Measurements from ENCODE around the gene ZNF557. TPM values are rescaled to one million over a fixed set of nuclear protein-coding genes. Genes with fewer than 3 reads are reported as not detected.
"Not testable (repeated sequence)": the region's sequence is repeated elsewhere in the genome, so short reads cannot be mapped to it uniquely, and the experiment has no call there.

ZNF557 gene
- total and polyA plus RNA-seq, 7 donors = 0.82 to 5.7 (median 3.2) TPM

DNA sequence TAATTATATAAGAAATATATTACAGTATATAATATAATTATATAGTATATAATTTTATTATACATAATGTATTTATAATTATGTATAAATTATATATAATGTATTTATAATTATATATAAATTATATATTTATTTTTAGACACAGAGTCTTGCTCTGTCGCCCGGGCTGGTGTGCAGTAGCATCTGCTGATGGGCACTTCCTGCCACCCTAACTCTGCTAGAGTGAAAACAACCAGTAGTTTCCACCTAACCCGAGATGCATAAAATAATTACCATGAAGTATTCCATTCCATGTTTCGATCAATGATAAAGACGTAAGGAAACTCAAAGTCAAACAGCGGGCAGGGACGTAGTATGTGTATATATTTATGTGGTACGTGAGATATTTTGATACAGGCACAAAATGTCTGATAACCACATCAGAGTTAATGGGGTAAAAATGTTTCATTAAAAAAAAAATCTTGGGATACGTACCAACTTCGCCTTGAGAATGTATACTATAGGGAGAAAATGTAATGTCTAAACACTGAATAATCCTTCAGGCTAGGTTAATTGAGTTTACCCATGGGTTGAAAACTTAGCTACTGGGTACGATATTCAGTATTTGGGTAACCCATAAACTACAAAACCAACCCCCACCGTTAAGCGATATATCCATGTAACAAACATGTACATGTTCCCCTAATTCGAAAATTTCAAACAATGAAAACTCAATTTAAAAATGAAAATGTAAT lies 14.7 kb upstream of the ZNF557 start:
- H3K4me3 ChIP-seq; H3K27me3 ChIP-seq (ENCODE audit: insufficient read depth in 3 of 3, low read length in 2 of 3); H3K4me1 ChIP-seq; H3K36me3 ChIP-seq (ENCODE audit: insufficient read depth in 1 of 2, low read depth in 1 of 2); H3K9me3 ChIP-seq; H3K27ac ChIP-seq; intact Hi-C loops (cut with DNase I); ATAC-seq; DNase-seq: not testable (repeated sequence)
- WGBS, 3 donors = 91 to 93% (median 91%) methylated on average over 8 to 12 of the region's 14 CpGs

DNA sequence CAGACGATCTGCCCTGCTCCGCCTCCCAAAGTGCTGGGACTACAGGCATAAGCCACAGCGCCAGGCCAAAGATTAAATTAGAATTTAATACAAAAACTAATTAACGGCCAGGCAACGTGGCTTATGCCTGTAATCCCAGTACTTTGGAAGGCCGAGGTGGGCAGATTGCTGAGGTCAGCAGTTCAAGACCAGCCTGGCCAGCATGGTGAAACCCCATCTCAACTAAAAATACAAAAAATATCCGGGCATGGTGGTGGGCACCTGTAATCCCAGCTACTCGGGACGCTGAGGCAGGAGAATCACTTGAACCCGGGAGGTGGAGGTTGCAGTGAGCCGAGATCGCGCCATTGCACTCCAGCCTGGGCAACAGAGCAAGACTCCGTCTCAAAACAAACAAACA lies 13.8 kb upstream of the ZNF557 start:
- DNase-seq; H3K4me3 ChIP-seq; H3K27me3 ChIP-seq (ENCODE audit: insufficient read depth in 3 of 3, low read length in 2 of 3); intact Hi-C loops (cut with DNase I); H3K27ac ChIP-seq; ATAC-seq; H3K36me3 ChIP-seq (ENCODE audit: insufficient read depth in 1 of 2, low read depth in 1 of 2); H3K4me1 ChIP-seq; H3K9me3 ChIP-seq: not testable (repeated sequence)
- 91 to 93% (median 92%) methylated on average over 12 of the region's 14 CpGs for WGBS, 3 donors

DNA sequence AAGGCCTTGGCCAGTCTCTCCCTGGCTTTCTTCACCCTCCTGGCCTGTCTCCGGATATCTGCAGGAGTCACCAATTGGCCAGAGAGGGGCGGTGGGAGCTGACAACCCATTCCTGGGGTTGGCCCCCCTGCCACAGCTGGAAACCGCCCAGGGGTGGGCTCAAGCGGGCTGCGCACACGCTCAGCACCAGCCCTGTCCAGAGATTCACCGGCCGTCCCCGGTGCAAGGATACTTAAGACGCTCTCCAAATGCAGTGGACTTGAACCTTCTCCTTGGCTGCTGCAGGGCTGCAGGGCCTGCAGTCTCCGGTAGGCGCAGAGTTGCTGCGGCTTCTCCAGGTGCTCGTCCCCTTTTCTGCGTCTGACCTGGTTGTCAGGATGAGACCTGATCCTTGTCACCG lies 13.1 kb upstream of the ZNF557 start:
- H3K36me3 ChIP-seq (ENCODE audit: insufficient read depth in 1 of 2, low read depth in 1 of 2); H3K9me3 ChIP-seq; intact Hi-C loops (cut with DNase I); ATAC-seq; H3K4me1 ChIP-seq; H3K27ac ChIP-seq; H3K27me3 ChIP-seq (ENCODE audit: insufficient read depth in 3 of 3, low read length in 2 of 3); DNase-seq; H3K4me3 ChIP-seq: not testable (repeated sequence)
- 66 to 81% (median 80%) methylated on average over 7 to 8 of the region's 16 CpGs for WGBS, 3 donors

DNA sequence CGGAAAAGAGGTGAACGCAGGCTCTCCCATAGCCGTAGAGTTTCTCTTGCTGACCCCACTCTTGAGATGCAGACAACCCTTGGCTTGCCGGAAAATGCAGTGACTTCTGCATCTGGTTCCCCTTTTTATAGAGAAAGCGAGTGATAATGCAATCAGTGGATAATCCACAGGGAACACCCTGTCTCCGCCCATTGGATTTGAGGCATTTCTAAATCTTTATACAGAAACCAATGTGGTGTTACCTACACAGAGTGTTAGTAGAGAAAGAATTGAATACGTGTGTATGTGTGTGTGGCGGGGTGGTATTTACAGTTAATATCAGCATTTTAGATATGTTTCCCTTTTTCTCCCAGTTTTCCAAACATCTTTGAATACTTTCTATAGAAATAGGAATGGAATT lies 10.9 kb upstream of the ZNF557 start, which contains the start of gene MBD3L3:
Gene MBD3L3 (minus strand): TSS at position 101 of the 400 bp plus-strand sequence. CDS start 71 bp downstream, at position 30.
- H3K27ac ChIP-seq; ATAC-seq; H3K36me3 ChIP-seq (ENCODE audit: insufficient read depth in 1 of 2, low read depth in 1 of 2); H3K4me1 ChIP-seq; H3K9me3 ChIP-seq; H3K4me3 ChIP-seq; DNase-seq; H3K27me3 ChIP-seq (ENCODE audit: insufficient read depth in 3 of 3, low read length in 2 of 3); intact Hi-C loops (cut with DNase I): not testable (repeated sequence)
- no CpG with 5 or more reads among the region's 8 CpGs for WGBS, 3 donors

DNA sequence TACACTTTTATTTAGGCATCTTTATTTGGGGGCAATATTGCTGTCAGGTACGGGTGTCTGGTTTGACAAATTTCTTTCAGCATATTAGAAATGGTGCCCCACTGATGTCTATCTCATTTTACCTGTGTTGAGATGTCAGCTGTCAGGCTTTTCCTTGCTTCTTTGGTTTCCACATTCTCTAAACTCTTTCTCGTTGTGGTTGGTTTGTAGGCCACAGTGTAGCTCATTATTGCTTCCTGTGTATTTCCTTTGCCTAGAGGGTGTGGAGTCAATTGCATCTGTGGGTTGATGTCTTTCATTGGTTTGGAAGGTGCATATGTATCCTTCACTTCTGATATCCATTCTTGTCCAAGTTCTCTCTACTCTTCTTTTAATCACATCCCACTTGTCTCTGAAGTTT lies 9.5 kb upstream of the ZNF557 start:
- H3K36me3 ChIP-seq (ENCODE audit: insufficient read depth in 1 of 2, low read depth in 1 of 2); H3K27ac ChIP-seq; H3K4me3 ChIP-seq; H3K27me3 ChIP-seq (ENCODE audit: insufficient read depth in 3 of 3, low read length in 2 of 3); H3K4me1 ChIP-seq; ATAC-seq; H3K9me3 ChIP-seq; DNase-seq: not testable (repeated sequence)
- 53 to 60% (median 54%) methylated on average over 1 of the region's 2 CpGs for WGBS, 3 donors
- intact Hi-C loops (cut with DNase I) = loop anchor here in 1 of 2 donors (10.0 kb wide), 1 partner anchor 1775 kb away; the partner anchor contains the start of genes MBD3L1 and ZNF558

DNA sequence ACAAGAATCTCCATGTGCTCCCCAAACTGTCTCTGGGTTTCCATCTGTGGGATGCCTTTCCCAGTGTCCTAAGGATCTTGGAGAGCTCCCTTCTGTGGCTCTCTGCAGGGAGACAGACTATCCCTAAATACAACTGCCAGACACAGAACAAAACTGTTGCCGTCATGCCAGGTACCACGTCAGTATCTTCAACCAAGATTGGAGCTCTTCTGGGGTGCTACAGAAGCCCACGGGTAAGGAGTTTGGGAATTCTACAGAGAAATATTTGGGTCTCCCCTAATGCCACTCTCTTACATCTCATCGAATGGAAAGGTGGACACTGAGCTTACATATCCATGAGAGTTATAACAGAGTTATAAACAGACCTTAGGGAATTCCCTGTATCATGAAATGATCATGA lies 6.2 kb upstream of the ZNF557 start:
- no peak for ATAC-seq
- Histone ChIP-seq H3K36me3 (ENCODE audit: insufficient read depth in 1 of 2, low read depth in 1 of 2) (no peaks in the 10 kb centered on the region), H3K9me3 (no peaks in the 10 kb centered on the region), H3K4me3 (no peak overlapping the region), H3K27ac (no peak overlapping the region), H3K27me3 (ENCODE audit: insufficient read depth in 3 of 3, low read length in 2 of 3) (peaks cover 0 to 1% (median 0%) of the 10 kb centered on the region in 3 donors), H3K4me1 (no peaks in the 10 kb centered on the region)
- no peak for DNase-seq
- 64 to 72% (median 67%) methylated on average over 4 of the region's 4 CpGs for WGBS, 3 donors
- intact Hi-C loops (cut with DNase I) = loop anchor here in 1 of 2 donors (10.0 kb wide), 1 partner anchor 1771 kb away; the partner anchor contains the start of genes MBD3L1 and ZNF558
- TF ChIP-seq, protein P1, sequence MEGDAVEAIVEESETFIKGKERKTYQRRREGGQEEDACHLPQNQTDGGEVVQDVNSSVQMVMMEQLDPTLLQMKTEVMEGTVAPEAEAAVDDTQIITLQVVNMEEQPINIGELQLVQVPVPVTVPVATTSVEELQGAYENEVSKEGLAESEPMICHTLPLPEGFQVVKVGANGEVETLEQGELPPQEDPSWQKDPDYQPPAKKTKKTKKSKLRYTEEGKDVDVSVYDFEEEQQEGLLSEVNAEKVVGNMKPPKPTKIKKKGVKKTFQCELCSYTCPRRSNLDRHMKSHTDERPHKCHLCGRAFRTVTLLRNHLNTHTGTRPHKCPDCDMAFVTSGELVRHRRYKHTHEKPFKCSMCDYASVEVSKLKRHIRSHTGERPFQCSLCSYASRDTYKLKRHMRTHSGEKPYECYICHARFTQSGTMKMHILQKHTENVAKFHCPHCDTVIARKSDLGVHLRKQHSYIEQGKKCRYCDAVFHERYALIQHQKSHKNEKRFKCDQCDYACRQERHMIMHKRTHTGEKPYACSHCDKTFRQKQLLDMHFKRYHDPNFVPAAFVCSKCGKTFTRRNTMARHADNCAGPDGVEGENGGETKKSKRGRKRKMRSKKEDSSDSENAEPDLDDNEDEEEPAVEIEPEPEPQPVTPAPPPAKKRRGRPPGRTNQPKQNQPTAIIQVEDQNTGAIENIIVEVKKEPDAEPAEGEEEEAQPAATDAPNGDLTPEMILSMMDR (IDR thresholded peaks at IDR 0.05) = no peak

DNA sequence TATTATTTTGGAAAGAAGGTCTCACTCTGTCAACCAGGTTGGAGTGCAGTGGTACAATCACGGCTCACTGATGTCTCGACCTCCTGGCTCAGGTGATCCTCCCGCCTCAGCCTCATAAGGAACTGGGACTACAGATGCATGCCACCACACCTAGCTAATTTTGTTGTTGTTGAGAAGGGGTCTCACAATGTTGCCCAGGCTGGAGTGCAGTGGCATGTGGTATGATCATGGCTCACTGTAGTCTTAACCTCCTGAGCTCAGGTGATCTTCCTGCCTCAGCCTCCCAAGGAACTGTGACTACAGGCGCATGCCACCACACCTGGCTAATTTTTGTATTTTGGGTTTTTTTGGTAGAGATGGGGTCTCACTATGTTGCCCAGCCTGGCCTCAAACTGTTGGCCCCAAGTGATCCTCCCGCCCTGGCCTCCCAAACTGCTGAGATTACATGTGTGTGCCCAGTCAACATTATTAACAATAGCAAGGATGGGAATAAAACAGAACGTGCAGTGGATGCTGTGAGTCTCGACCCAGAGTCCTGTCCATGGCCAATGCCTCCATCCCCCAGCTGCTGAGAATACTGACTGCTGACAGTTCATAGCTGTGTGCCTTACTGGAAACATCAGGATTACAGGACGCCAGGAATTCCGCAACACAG lies 5.6 kb upstream of the ZNF557 start:
- Histone ChIP-seq H3K9me3 (no peaks in the 10 kb centered on the region), H3K36me3 (ENCODE audit: insufficient read depth in 1 of 2, low read depth in 1 of 2) (no peaks in the 10 kb centered on the region), H3K4me3 (no peak overlapping the region), H3K4me1 (no peaks in the 10 kb centered on the region), H3K27me3 (ENCODE audit: insufficient read depth in 3 of 3, low read length in 2 of 3) (peaks cover 0 to 1% (median 0%) of the 10 kb centered on the region in 3 donors), H3K27ac (no peak overlapping the region)
- intact Hi-C loops (cut with DNase I) = loop anchor here in 1 of 2 donors (10.0 kb wide), 1 partner anchor 1771 kb away; the partner anchor contains the start of genes MBD3L1 and ZNF558
- no peak for DNase-seq
- ATAC-seq = no peak
- TF ChIP-seq, protein P1 (IDR thresholded peaks at IDR 0.05) = no peak
- whole genome bisulfite sequencing, 3 donors = 86 to 90% (median 86%) methylated on average over 9 of the region's 9 CpGs

DNA sequence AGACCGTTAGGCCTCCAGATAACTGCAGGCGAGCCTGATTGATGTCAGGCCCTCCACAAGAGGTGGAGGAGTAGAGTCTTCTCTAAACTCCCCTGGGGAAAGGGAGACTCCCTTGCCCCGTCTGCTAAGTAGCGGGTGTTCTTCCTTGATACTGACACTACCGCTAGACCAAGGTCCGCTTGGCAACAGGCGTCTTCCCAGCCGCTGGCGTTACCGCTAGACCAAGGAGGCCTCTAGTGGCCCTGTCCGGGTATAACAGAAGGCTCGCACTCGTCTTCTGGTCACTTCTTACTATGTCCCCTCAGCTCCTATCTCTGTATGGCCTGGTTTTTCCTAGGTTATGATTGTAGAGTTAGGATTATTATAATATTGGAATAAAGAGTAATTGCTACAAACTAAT lies 2.4 kb upstream of the ZNF557 start:
- DNase-seq; H3K27me3 ChIP-seq (ENCODE audit: insufficient read depth in 3 of 3, low read length in 2 of 3); ATAC-seq; H3K9me3 ChIP-seq; H3K4me1 ChIP-seq; H3K27ac ChIP-seq; H3K4me3 ChIP-seq: not testable (repeated sequence)
- peaks cover 5 to 18% of the 10 kb centered on the region in 2 donors for H3K36me3 ChIP-seq (ENCODE audit: insufficient read depth in 1 of 2, low read depth in 1 of 2)
- intact Hi-C loops (cut with DNase I) = loop anchor here in 1 of 2 donors (10.0 kb wide), 1 partner anchor 1768 kb away; the partner anchor contains the start of genes MBD3L1 and ZNF558
- 34 to 43% (median 42%) methylated on average over 13 of the region's 13 CpGs for WGBS, 3 donors
